ENCODE results near the gene USP48. TPM values are rescaled to one million over a fixed set of nuclear protein-coding genes. Genes with fewer than 3 reads are reported as not detected.
A peak's percentile ranks its signal among the peaks of the same experiment; 100 is the strongest.

Gene USP48
- total and polyA plus RNA-seq, 2 of the 13 experiments (the other 11 are each of a cell fraction or from before 2014, with no cell fraction given) = 30.4 to 30.7 TPM

- TF ChIP-seq HNF4G (IDR thresholded peaks at IDR 0.05; ENCODE audit: borderline replicate concordance, low read depth, low read length) = no peak
- peak; percentile 28; the same call in 1 of the 2 replicates for TF ChIP-seq HNF4G (CRISPR knock-in tag; IDR thresholded peaks at IDR 0.05; ENCODE audit: borderline replicate concordance, low read depth)
- peak; percentile 76; the same call in 1 of the 2 replicates for TF ChIP-seq ZBTB26 (CRISPR knock-in tag; IDR thresholded peaks at IDR 0.05; ENCODE audit: borderline replicate concordance)
- TF ChIP-seq KLF16 (CRISPR knock-in tag; IDR thresholded peaks at IDR 0.05) = 0 out of 4 replicates have a peak, but pooled peaks of 1 of the 2 experiments have one; percentile 90
- TF ChIP-seq KDM3A (CRISPR knock-in tag; IDR thresholded peaks at IDR 0.05; ENCODE audit: low read depth) = no peak
- TF ChIP-seq ZNF792 (CRISPR knock-in tag; IDR thresholded peaks at IDR 0.05) = no peak; the same call in 1 of the 2 replicates
- no peak for TF ChIP-seq FUBP1 (CRISPR knock-in tag; IDR thresholded peaks at IDR 0.05; ENCODE audit: borderline replicate concordance)
- no peak for TF ChIP-seq NR1H2 (CRISPR knock-in tag; IDR thresholded peaks at IDR 0.05; ENCODE audit: borderline replicate concordance, low read depth)
- 0 out of 2 replicates have a peak, but pooled peaks have one; percentile 8 for TF ChIP-seq TOE1 (CRISPR knock-in tag; IDR thresholded peaks at IDR 0.05)
- TF ChIP-seq KLF15 (CRISPR knock-in tag; IDR thresholded peaks at IDR 0.05; ENCODE audit: borderline replicate concordance) = peak; percentile 33; the same call in 1 of the 2 replicates
- no peak for TF ChIP-seq MATR3 (CRISPR knock-in tag; IDR thresholded peaks at IDR 0.05)
- peak; percentile 68 for TF ChIP-seq ZNF18 (CRISPR knock-in tag; IDR thresholded peaks at IDR 0.05; ENCODE audit: insufficient replicate concordance)
- no peak; the same call in 1 of the 2 replicates for TF ChIP-seq ISL2 (CRISPR knock-in tag; IDR thresholded peaks at IDR 0.05)
- no peak for TF ChIP-seq CC2D1A (CRISPR knock-in tag; IDR thresholded peaks at IDR 0.05)
- TF ChIP-seq SNAPC2 (CRISPR knock-in tag; IDR thresholded peaks at IDR 0.05) = peak; percentile 78; the same call in 1 of the 2 replicates
- TF ChIP-seq ZNF777 (CRISPR knock-in tag; IDR thresholded peaks at IDR 0.05) = peak; percentile 97
- no peak for TF ChIP-seq HOXA9 (CRISPR knock-in tag; IDR thresholded peaks at IDR 0.05; ENCODE audit: borderline replicate concordance)
- peak; percentile 98 for TF ChIP-seq ZNF687 (CRISPR knock-in tag; IDR thresholded peaks at IDR 0.05)
Measured at GRCh38 chr1:21782868-21783678, at the start of gene USP48 (continued).
